Adrenal gland (tissue), 5 donors: ENCODE data around the gene PTRHD1.

Experiments used
- CTCF ChIP-seq, 6 experiments: fragments of 450-650 bp in 4 of 6; fragments of 200-600 bp in 2 of 6; sonication (generic) in 1 of 6; IDR thresholded peaks; 1 replicate in 5 of 6; 2 replicates in 1 of 6; pipeline versions ENCODE4 v1.5.1 to v1.8.0; 2016 to 2021; ENCODE audit warnings: antibody characterized with exemption in 6 of 6, mild to moderate bottlenecking in 2 of 6, moderate library complexity in 1 of 6
- POLR2A ChIP-seq, 2 donors: fragments of 450-650 bp; IDR thresholded peaks; one replicate each; pipeline ENCODE4 v1.6.1; 2017; ENCODE audit warnings: antibody characterized with exemption in 2 of 2, mild to moderate bottlenecking in 2 of 2, moderate library complexity in 1 of 2
- donor health status: DM: no; HTN: no; CAD: no.

- TF ChIP-seq CTCF (IDR thresholded peaks at IDR 0.05) (no peak), POLR2A (IDR thresholded peaks at IDR 0.05) (no peak)
Measured at GRCh38 chr2:24831221-24832072, 38.3 kb upstream of the PTRHD1 start.
